ENCODE measurements around the gene DIAPH1.

DNA sequence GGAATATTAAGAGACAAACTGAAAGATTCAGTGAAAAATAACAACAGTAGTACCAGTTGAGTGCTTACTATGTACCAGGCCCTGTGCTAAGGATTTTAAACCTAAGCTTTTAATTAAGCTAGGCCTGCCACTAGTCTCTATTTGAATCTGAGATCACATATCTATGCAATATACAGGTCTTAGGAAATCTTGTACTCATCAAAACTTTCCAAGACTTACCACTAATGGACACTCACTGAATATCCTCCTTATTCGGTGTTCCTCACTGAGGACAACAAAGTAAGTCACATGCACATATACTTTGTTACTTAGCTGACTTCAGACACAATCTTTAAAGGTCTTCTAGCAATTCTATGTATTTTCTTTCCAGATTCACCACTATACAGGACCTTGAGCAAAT, 32.6 kb downstream of the DIAPH1 start:
- TF ChIP-seq POLR2A (IDR thresholded peaks at IDR 0.05) (no peak), POLR2AphosphoS5 (IDR thresholded peaks at IDR 0.05) (no peak)
- TF ChIP-seq, protein P1, sequence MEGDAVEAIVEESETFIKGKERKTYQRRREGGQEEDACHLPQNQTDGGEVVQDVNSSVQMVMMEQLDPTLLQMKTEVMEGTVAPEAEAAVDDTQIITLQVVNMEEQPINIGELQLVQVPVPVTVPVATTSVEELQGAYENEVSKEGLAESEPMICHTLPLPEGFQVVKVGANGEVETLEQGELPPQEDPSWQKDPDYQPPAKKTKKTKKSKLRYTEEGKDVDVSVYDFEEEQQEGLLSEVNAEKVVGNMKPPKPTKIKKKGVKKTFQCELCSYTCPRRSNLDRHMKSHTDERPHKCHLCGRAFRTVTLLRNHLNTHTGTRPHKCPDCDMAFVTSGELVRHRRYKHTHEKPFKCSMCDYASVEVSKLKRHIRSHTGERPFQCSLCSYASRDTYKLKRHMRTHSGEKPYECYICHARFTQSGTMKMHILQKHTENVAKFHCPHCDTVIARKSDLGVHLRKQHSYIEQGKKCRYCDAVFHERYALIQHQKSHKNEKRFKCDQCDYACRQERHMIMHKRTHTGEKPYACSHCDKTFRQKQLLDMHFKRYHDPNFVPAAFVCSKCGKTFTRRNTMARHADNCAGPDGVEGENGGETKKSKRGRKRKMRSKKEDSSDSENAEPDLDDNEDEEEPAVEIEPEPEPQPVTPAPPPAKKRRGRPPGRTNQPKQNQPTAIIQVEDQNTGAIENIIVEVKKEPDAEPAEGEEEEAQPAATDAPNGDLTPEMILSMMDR (IDR thresholded peaks at IDR 0.05): no peak

All from breast epithelium (tissue), 3 donors.